Measurements from ENCODE around the gene BIN2. TPM values are rescaled to one million over a fixed set of nuclear protein-coding genes. Genes with fewer than 3 reads are reported as not detected.

Gene BIN2
- total RNA-seq, 1 experiment from 2014 or later: not detected

DNA sequence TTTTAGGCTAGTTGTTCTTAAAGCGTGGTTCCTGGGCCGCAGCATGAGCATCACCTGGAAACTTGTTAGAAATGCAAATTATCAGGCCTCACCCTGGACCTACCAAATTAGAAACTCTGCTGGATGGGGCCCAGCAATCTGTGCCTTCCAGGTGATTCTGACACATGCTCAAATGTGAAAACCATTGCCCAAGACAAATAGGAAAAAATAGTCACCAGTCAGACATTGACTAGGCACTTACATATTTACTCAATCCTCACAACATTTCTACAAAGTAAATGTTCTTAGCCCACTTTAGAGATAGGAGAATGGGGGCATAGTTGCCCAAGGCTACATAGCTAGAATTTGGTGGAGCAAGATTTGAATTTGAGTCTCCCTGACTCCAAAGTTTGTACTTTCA is 19.2 kb upstream of the BIN2 start:
- Mint-ChIP-seq H3K4me3 (no peak overlapping the region), H3K36me3 (ENCODE audit: insufficient read depth in 1 of 3, low read depth in 3 of 3) (no peaks in the 10 kb centered on the region), H3K27ac (no peak overlapping the region), H3K4me1 (peaks cover 12% of the 10 kb centered on the region in 2 experiments), H3K27me3 (ENCODE audit: low read depth) (no peaks in the 10 kb centered on the region; the same call in 1 of the 2 replicates), H3K9me3 (no peaks in the 10 kb centered on the region)
- Histone ChIP-seq H2AK5ac (ENCODE audit: insufficient read length, low read length) (no peak overlapping the region), H2AFZ (ENCODE audit: low read length) (no peak overlapping the region), H3K9me3 (ENCODE audit: control insufficient read depth, low read depth, low read length) (no peaks in the 10 kb centered on the region), H2BK5ac (ENCODE audit: insufficient read length, low read length) (no peak overlapping the region), H3K9ac (ENCODE audit: extremely low read depth, insufficient read length, low read length) (no peak overlapping the region), H3K4me1 (ENCODE audit: insufficient read depth, low read length) (no peaks in the 10 kb centered on the region), H3K79me2 (ENCODE audit: insufficient read depth, low read length) (no peaks in the 10 kb centered on the region), H3K4me2 (ENCODE audit: insufficient read depth, insufficient read length, low read length) (no peak overlapping the region), H3K23ac (ENCODE audit: insufficient read length, low read depth, low read length) (no peak overlapping the region), H3K56ac (ENCODE audit: insufficient read length, low read depth, low read length) (no peak overlapping the region), H3K27ac (ENCODE audit: insufficient read length, low read depth, low read length) (no peak overlapping the region), H4K8ac (replicated peaks; ENCODE audit: insufficient read length, low read depth, low read length) (no peak overlapping the region), H4K5ac (ENCODE audit: insufficient read length, low read depth, low read length) (no peak overlapping the region), H4K20me1 (ENCODE audit: control insufficient read depth, insufficient read depth, insufficient read length) (no peaks in the 10 kb centered on the region), H4K91ac (ENCODE audit: insufficient read length, low read depth, low read length) (no peak overlapping the region), H2BK120ac (ENCODE audit: low read depth, low read length, poor library complexity, severe bottlenecking) (no peak overlapping the region), H3K14ac (ENCODE audit: insufficient read depth, low read length) (no peak overlapping the region), H2BK20ac (ENCODE audit: low read depth, low read length, poor library complexity, severe bottlenecking) (no peak overlapping the region), H3K18ac (ENCODE audit: insufficient read length, low read depth, low read length) (no peak overlapping the region), H3T11ph (ENCODE audit: low read length) (no peak overlapping the region), H2BK15ac (ENCODE audit: low read depth, low read length) (no peak overlapping the region), H3K23me2 (ENCODE audit: insufficient read length, low read depth, low read length, poor library complexity, severe bottlenecking) (no peaks in the 10 kb centered on the region), H3K4ac (ENCODE audit: low read depth, low read length) (no peak overlapping the region), H3K27me3 (ENCODE audit: insufficient read depth, low read length) (no peaks in the 10 kb centered on the region), H2BK12ac (ENCODE audit: insufficient read length, low read depth, low read length) (no peak overlapping the region), H3K79me1 (ENCODE audit: insufficient read depth, low read depth, low read length, poor library complexity, severe bottlenecking) (no peaks in the 10 kb centered on the region)
- no CpG with 5 or more reads among the region's 2 CpGs for WGBS (ENCODE audit: extremely low coverage, insufficient read length, low lambda C conversion rate)
- DNase-seq: no peak
- TF ChIP-seq, protein P1, sequence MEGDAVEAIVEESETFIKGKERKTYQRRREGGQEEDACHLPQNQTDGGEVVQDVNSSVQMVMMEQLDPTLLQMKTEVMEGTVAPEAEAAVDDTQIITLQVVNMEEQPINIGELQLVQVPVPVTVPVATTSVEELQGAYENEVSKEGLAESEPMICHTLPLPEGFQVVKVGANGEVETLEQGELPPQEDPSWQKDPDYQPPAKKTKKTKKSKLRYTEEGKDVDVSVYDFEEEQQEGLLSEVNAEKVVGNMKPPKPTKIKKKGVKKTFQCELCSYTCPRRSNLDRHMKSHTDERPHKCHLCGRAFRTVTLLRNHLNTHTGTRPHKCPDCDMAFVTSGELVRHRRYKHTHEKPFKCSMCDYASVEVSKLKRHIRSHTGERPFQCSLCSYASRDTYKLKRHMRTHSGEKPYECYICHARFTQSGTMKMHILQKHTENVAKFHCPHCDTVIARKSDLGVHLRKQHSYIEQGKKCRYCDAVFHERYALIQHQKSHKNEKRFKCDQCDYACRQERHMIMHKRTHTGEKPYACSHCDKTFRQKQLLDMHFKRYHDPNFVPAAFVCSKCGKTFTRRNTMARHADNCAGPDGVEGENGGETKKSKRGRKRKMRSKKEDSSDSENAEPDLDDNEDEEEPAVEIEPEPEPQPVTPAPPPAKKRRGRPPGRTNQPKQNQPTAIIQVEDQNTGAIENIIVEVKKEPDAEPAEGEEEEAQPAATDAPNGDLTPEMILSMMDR (conservative IDR thresholded peaks at IDR 0.05): no peak
